CD14-positive monocyte (primary cell): ENCODE measurements around the gene TCP11. TPM values are rescaled to one million over a fixed set of nuclear protein-coding genes. Genes with fewer than 3 reads are reported as not detected.

Source experiments
- DNase-seq, 3 donors: peaks; one replicate each; pipeline ENCODE4 v3.0.0-alpha.2; 2011 to 2022
- H2AFZ ChIP-seq: 2 replicates; pipeline ENCODE4 v1.6.0; 2012; ENCODE audit warnings: mild to moderate bottlenecking, low read depth, low read length, inconsistent platforms; ENCODE audit not compliant: insufficient read depth, poor library complexity, severe bottlenecking
- H3K27ac ChIP-seq, 2 donors: 1 replicate in 1 of 2; 2 replicates in 1 of 2; pipeline ENCODE4 v1.5.1; 2012 to 2013; ENCODE audit warnings: low read length in 2 of 2, control low read depth in 1 of 2, inconsistent platforms in 1 of 2, low read depth in 1 of 2, mild to moderate bottlenecking in 1 of 2
- H3K27me3 ChIP-seq, 2 donors: one replicate each; pipeline versions ENCODE4 v1.6.0 to v1.6.1; 2011 to 2013; ENCODE audit warnings: low read length in 2 of 2; ENCODE audit not compliant: control insufficient read depth in 2 of 2, insufficient read depth in 2 of 2
- H3K36me3 ChIP-seq, 2 donors: replicated peaks in 1 of 2; 1 replicate in 1 of 2; 2 replicates in 1 of 2; pipeline versions ENCODE4 v1.5.1 to v1.6.1; 2012 to 2013; ENCODE audit warnings: low read length in 2 of 2, control low read depth in 1 of 2, inconsistent platforms in 1 of 2, mild to moderate bottlenecking in 1 of 2; ENCODE audit not compliant: insufficient read depth in 2 of 2, control insufficient read depth in 1 of 2
- H3K4me1 ChIP-seq, 2 donors: 1 replicate in 1 of 2; 2 replicates in 1 of 2; pipeline versions ENCODE4 v1.5.1 to v1.6.1; 2012 to 2013; ENCODE audit warnings: low read length in 2 of 2, control low read depth in 1 of 2, inconsistent platforms in 1 of 2, mild to moderate bottlenecking in 1 of 2, moderate library complexity in 1 of 2; ENCODE audit not compliant: insufficient read depth in 2 of 2, control insufficient read depth in 1 of 2
- H3K4me2 ChIP-seq: replicated peaks from 2 replicates; pipeline ENCODE3; 2012; ENCODE audit warnings: low read length, moderate library complexity, mild to moderate bottlenecking; ENCODE audit not compliant: poor library complexity, severe bottlenecking; ENCODE audit errors: extremely low read depth
- H3K4me3 ChIP-seq, 3 experiments: fragments of 200-600 bp in 1 of 3; sonication (generic) in 1 of 3; replicated peaks in 1 of 3; 1 replicate in 2 of 3; 2 replicates in 1 of 3; pipeline ENCODE4 v1.5.1; 2011 to 2013; ENCODE audit warnings: low read length in 3 of 3, mild to moderate bottlenecking in 3 of 3, control low read depth in 2 of 3, low read depth in 2 of 3, inconsistent platforms in 1 of 3, moderate library complexity in 1 of 3
- H3K79me2 ChIP-seq: 2 replicates; pipeline ENCODE4 v1.6.0; 2012; ENCODE audit warnings: mild to moderate bottlenecking, control low read depth, inconsistent platforms, low read length, moderate library complexity; ENCODE audit not compliant: insufficient read depth
- H3K9ac ChIP-seq: 2 replicates; pipeline ENCODE4 v1.6.0; 2017; ENCODE audit warnings: low read length, mild to moderate bottlenecking; ENCODE audit not compliant: insufficient read depth, poor library complexity, severe bottlenecking
- H3K9me3 ChIP-seq, 2 donors: replicated peaks in 1 of 2; 1 replicate in 1 of 2; 2 replicates in 1 of 2; pipeline versions ENCODE4 v1.5.1 to v1.6.1; 2012 to 2013; ENCODE audit warnings: low read length in 2 of 2, control low read depth in 1 of 2; ENCODE audit not compliant: control insufficient read depth in 1 of 2, insufficient read depth in 1 of 2
- H4K20me1 ChIP-seq: 2 replicates; pipeline ENCODE4 v1.6.0; 2012; ENCODE audit warnings: mild to moderate bottlenecking, low read length, control low read depth, moderate library complexity; ENCODE audit not compliant: insufficient read depth
- H3K27ac Mint-ChIP-seq, 7 donors: one replicate each; pipeline ENCODE4 v1.8.0; 2020; ENCODE audit warnings: mild to moderate bottlenecking in 7 of 7, mixed read lengths in 7 of 7, moderate library complexity in 6 of 7, inconsistent platforms in 2 of 7
- H3K27me3 Mint-ChIP-seq, 3 donors: one replicate each; pipeline ENCODE4 v1.8.0; 2021 to 2022; ENCODE audit warnings: low read depth in 3 of 3, mild to moderate bottlenecking in 3 of 3, mixed read lengths in 3 of 3, moderate library complexity in 3 of 3, inconsistent platforms in 1 of 3
- H3K36me3 Mint-ChIP-seq, 2 donors: one replicate each; pipeline ENCODE4 v1.8.0; 2020; ENCODE audit warnings: mixed read lengths in 2 of 2, inconsistent platforms in 1 of 2, mild to moderate bottlenecking in 1 of 2
- H3K4me1 Mint-ChIP-seq: one replicate; pipeline ENCODE4 v1.8.0; 2020; ENCODE audit warnings: mild to moderate bottlenecking, mixed read lengths
- H3K4me3 Mint-ChIP-seq, 2 donors: one replicate each; pipeline ENCODE4 v1.8.0; 2020; ENCODE audit warnings: mild to moderate bottlenecking in 2 of 2, mixed read lengths in 2 of 2, moderate library complexity in 1 of 2
- H3K9me3 Mint-ChIP-seq, 7 donors: one replicate each; pipeline ENCODE4 v1.8.0; 2020 to 2022; ENCODE audit warnings: mixed read lengths in 7 of 7, mild to moderate bottlenecking in 6 of 7, moderate library complexity in 6 of 7, inconsistent platforms in 2 of 7
- WGBS: methylation state at CpG from one replicate; pipeline ENCODE4 v1.1.5; 2013; ENCODE audit warnings: missing lambda C conversion rate; ENCODE audit not compliant: insufficient coverage; 5-methylcytosine and 5-hydroxymethylcytosine counted together
- intact Hi-C, 2 donors: fragments of 100-400 bp; cut with micrococcal nuclease; formaldehyde crosslinking; loops; one replicate each; pipeline versions ENCODE4 v1.15.0 to v1.15.1; 2023
- polyA plus RNA-seq, 3 donors: library from polyadenylated mRNA; depleted of rRNA in 1 of 3; unstranded in 2 of 3; stranded (reverse) in 1 of 3; fragments of 300-500 nt in 2 of 3; fragments of >200 nt in 1 of 3; fragmentation: Illumina TruSeq in 2 of 3; gene quantifications; 1 replicate in 2 of 3; 2 replicates in 1 of 3; pipeline ENCODE4 v1.2.3, GENCODE V29; 2012 to 2021
- TF ChIP-seq, protein P1 (sequence below): fragments of 200-600 bp; IDR thresholded peaks from one replicate; pipeline ENCODE4 v1.8.0; 2022; ENCODE audit warnings: antibody characterized with exemption, mild to moderate bottlenecking

The TCP11 gene
- polyA plus RNA-seq, 3 donors = not detected

DNA sequence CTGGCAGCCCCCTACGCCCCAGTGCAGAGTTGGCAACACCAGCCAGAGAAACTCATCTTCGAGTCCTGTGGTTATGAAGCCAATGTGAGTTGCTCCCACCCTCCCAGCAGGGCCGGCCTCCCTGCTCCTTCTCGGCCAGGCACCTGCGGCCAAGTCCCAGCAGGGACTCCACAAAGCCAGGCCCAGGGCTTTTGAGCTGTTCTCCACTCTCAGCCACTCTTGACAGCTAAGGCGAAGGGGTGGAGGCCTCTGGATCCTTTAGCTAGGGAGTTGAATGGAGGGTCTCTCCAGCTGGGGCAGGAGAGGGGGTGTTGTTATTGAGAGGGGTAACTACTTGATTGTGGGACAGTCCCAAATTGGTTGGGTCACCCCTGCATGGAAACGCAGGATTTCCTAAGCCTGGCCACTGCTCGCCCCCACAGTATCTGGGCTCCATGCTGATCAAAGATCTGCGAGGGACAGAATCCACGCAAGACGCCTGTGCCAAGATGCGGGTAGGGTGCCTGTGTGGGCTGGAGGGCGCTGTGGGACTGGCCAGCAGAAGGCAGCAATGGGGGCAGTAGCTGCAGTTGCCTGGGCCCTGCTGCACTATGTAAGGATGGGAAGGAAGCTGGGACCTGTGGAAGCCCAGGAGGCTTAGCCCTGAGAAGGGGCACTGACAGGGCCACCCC lies 58.3 kb downstream of the TCP11 start:
- H3K79me2 ChIP-seq = no peaks in the 10 kb centered on the region
- H3K9me3 Mint-ChIP-seq = peaks cover 0 to 1% (median 0%) of the 10 kb centered on the region in 7 donors
- TF ChIP-seq, protein P1, sequence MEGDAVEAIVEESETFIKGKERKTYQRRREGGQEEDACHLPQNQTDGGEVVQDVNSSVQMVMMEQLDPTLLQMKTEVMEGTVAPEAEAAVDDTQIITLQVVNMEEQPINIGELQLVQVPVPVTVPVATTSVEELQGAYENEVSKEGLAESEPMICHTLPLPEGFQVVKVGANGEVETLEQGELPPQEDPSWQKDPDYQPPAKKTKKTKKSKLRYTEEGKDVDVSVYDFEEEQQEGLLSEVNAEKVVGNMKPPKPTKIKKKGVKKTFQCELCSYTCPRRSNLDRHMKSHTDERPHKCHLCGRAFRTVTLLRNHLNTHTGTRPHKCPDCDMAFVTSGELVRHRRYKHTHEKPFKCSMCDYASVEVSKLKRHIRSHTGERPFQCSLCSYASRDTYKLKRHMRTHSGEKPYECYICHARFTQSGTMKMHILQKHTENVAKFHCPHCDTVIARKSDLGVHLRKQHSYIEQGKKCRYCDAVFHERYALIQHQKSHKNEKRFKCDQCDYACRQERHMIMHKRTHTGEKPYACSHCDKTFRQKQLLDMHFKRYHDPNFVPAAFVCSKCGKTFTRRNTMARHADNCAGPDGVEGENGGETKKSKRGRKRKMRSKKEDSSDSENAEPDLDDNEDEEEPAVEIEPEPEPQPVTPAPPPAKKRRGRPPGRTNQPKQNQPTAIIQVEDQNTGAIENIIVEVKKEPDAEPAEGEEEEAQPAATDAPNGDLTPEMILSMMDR = no peak
- peaks cover 77 to 95% of the 10 kb centered on the region in 2 donors for H3K36me3 Mint-ChIP-seq
- no peaks in the 10 kb centered on the region for H3K27me3 ChIP-seq
- H2AFZ ChIP-seq = no peak overlapping the region
- H3K9me3 ChIP-seq = no peaks in the 10 kb centered on the region
- H3K36me3 ChIP-seq = peaks cover 83 to 100% of the 10 kb centered on the region in 2 donors
- H3K27me3 Mint-ChIP-seq = peaks cover 0 to 4% (median 0%) of the 10 kb centered on the region in 3 donors
- H3K27ac Mint-ChIP-seq = peak overlapping the region in 2 of 7 donors; percentile 25 to 60
- intact Hi-C loops = no loop called here
- no peak overlapping the region for H3K4me2 ChIP-seq
- peaks cover 18 to 21% of the 10 kb centered on the region in 2 donors for H3K4me1 ChIP-seq
- H3K4me3 ChIP-seq = no peak overlapping the region
- WGBS = 97% methylated on average over 13 of the region's 13 CpGs
- no peak overlapping the region for H3K27ac ChIP-seq
- H3K4me3 Mint-ChIP-seq = no peak overlapping the region
- H3K4me1 Mint-ChIP-seq = peaks cover 23% of the 10 kb centered on the region
- DNase-seq = no peak
- H3K9ac ChIP-seq = no peak overlapping the region
- H4K20me1 ChIP-seq = peaks cover 13% of the 10 kb centered on the region

DNA sequence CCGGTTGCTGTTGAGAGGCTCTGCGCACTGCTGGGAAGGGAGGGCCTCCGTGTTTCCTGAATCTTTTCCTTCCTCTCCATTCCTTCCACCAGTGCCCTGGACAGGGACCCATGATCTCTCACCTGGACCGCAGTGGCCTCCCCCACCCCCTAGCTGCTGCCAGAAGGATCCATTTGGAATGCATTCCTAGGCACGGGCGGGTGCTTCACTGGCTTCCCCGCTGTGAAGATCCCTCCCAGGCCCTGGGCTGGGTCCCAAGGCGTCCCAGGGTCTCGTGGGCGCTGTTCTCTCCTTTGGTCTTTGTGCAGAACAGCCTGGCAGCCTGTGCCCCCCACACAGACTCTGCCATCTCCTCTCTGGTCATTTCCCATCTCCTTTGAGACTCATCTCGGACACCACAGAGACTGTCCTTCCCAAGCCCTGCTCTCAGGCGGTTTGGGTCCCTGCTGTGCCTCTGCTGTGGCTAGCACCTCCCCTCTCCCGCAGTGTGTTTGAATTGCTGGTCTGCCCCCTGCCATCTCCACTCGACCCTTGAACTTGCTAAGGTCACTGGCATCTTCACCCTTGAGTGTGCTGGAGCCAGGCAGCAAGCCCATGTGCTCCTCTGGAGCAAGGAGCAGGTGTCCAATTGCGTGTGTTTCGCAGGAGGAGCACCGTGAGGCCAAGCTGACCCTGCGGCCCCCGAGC lies 59.0 kb downstream of the TCP11 start:
- Mint-ChIP-seq H3K36me3 (peaks cover 77 to 95% of the 10 kb centered on the region in 2 donors), H3K9me3 (peaks cover 0 to 1% (median 0%) of the 10 kb centered on the region in 7 donors), H3K4me3 (no peak overlapping the region), H3K4me1 (peaks cover 23% of the 10 kb centered on the region), H3K27me3 (peaks cover 0 to 4% (median 0%) of the 10 kb centered on the region in 3 donors), H3K27ac (peak overlapping the region in 5 of 7 donors; percentile 70 to 91 (median 86))
- peaks cover 82 to 100% of the 10 kb centered on the region in 2 donors for H3K36me3 ChIP-seq
- H3K9ac ChIP-seq = no peak overlapping the region
- H3K4me2 ChIP-seq = no peak overlapping the region
- no peaks in the 10 kb centered on the region for H3K27me3 ChIP-seq
- TF ChIP-seq, protein P1 = no peak
- no peaks in the 10 kb centered on the region for H3K9me3 ChIP-seq
- H4K20me1 ChIP-seq = peaks cover 13% of the 10 kb centered on the region
- DNase-seq = no peak
- 76% methylated on average over 17 of the region's 19 CpGs for WGBS
- H3K4me1 ChIP-seq = peaks cover 18 to 21% of the 10 kb centered on the region in 2 donors
- H3K79me2 ChIP-seq = no peaks in the 10 kb centered on the region
- no peak overlapping the region for H2AFZ ChIP-seq
- no peak overlapping the region for H3K4me3 ChIP-seq
- H3K27ac ChIP-seq = peak overlapping the region; percentile 35 to 70
- intact Hi-C loops = no loop called here
